ENCODE measurements around the gene COG5.

COG5 gene

GRCh38 chr7:107234436-107234835, 329.3 kb downstream of the COG5 start (continued):
- no peak for TF ChIP-seq KLF17 (tag by site-specific recombination; IDR thresholded peaks at IDR 0.05)

GRCh38 chr7:107233981-107234380, 329.7 kb downstream of the COG5 start:
- Histone ChIP-seq H3K36me3 (ENCODE audit: control insufficient read depth in 2 of 2, insufficient read depth in 1 of 2, low read length in 2 of 2) (no peaks in the 10 kb centered on the region), H3K4me3 (ENCODE audit: low read depth, low read length) (no peak overlapping the region), H3K9me3 (ENCODE audit: control insufficient read depth, insufficient read depth, low read depth, low read length) (no peaks in the 10 kb centered on the region), H3K4me1 (ENCODE audit: control insufficient read depth, insufficient read depth, low read length) (no peaks in the 10 kb centered on the region), H3K27ac (ENCODE audit: extremely low read depth, low read depth, low read length) (no peak overlapping the region)
- ChIA-PET CTCF (interaction anchor here (0.7 kb wide), 1 partner anchor 11 kb away, joined by 3 read pairs; no protein-coding TSS in a partner anchor), POLR2A (no interaction called here)
- TF ChIP-seq ZNF423 (tag by site-specific recombination; IDR thresholded peaks at IDR 0.05) = no peak
- TF ChIP-seq ZNF324 (tag by site-specific recombination; IDR thresholded peaks at IDR 0.05) = no peak
- TF ChIP-seq ZNF837 (tag by site-specific recombination; IDR thresholded peaks at IDR 0.05) = no peak
- TF ChIP-seq ZNF768 (tag by site-specific recombination; IDR thresholded peaks at IDR 0.05) = no peak
- no peak for TF ChIP-seq BCL6B (tag by site-specific recombination; IDR thresholded peaks at IDR 0.05)
- TF ChIP-seq ZNF146 (tag by site-specific recombination; IDR thresholded peaks at IDR 0.05) = no peak
- no peak for TF ChIP-seq TRIM28 (IDR thresholded peaks at IDR 0.05; ENCODE audit: borderline replicate concordance, low read length)
- no peak for TF ChIP-seq SCRT2 (tag by site-specific recombination; IDR thresholded peaks at IDR 0.05)
- TF ChIP-seq OVOL3 (tag by site-specific recombination; IDR thresholded peaks at IDR 0.05) = no peak
- TF ChIP-seq ZNF155 (tag by site-specific recombination; IDR thresholded peaks at IDR 0.05) = no peak
- TF ChIP-seq TSHZ1 (tag by site-specific recombination; IDR thresholded peaks at IDR 0.05; ENCODE audit: borderline replicate concordance) = no peak
- TF ChIP-seq ZNF112 (tag by site-specific recombination; IDR thresholded peaks at IDR 0.05) = no peak
- TF ChIP-seq ZNF18 (tag by site-specific recombination; IDR thresholded peaks at IDR 0.05) = no peak

- no peak overlapping the region for H3K27ac ChIP-seq (ENCODE audit: extremely low read depth, low read depth, low read length)
- no peak overlapping the region for H3K4me3 ChIP-seq (ENCODE audit: low read depth, low read length)
- no peaks in the 10 kb centered on the region for H3K36me3 ChIP-seq (ENCODE audit: control insufficient read depth in 2 of 2, insufficient read depth in 1 of 2, low read length in 2 of 2)
- POLR2A ChIA-PET = no interaction called here
- no peaks in the 10 kb centered on the region for H3K4me1 ChIP-seq (ENCODE audit: control insufficient read depth, insufficient read depth, low read length)
- TF ChIP-seq ZNF174 (tag by site-specific recombination; IDR thresholded peaks at IDR 0.05) (no peak), ZNF280C (tag by site-specific recombination; IDR thresholded peaks at IDR 0.05) (no peak), SP2 (tag by site-specific recombination; IDR thresholded peaks at IDR 0.05) (no peak), GLI2 (tag by site-specific recombination; IDR thresholded peaks at IDR 0.05; ENCODE audit: borderline replicate concordance, low read depth) (no peak), GFI1B (tag by site-specific recombination; IDR thresholded peaks at IDR 0.05) (no peak), ZNF473 (tag by site-specific recombination; IDR thresholded peaks at IDR 0.05) (no peak)
- CTCF ChIA-PET = no interaction called here
- no peaks in the 10 kb centered on the region for H3K9me3 ChIP-seq (ENCODE audit: control insufficient read depth, insufficient read depth, low read depth, low read length)
Measured at GRCh38 chr7:107233174-107233573, 330.5 kb downstream of the COG5 start.

All from HEK293 (cell line).